CD4-positive, alpha-beta memory T cell (primary cell): ENCODE data around the gene RAB1A. TPM values are rescaled to one million over a fixed set of nuclear protein-coding genes. Genes with fewer than 3 reads are reported as not detected.

Experiments
- CTCF ChIA-PET: fragments of 350-600 bp; sonication (Branson Sonifier 250); formaldehyde crosslinking; loops from one replicate; lab custom pipeline; 2021; ENCODE audit warnings: inconsistent platforms; ENCODE audit not compliant: partially characterized antibody; lab: Charles Lee
- POLR2A ChIA-PET: fragments of 350-600 bp; sonication (Branson Sonifier 250); formaldehyde crosslinking; loops from one replicate; lab custom pipeline; 2021; ENCODE audit not compliant: partially characterized antibody; lab: Charles Lee
- DNase-seq, 5 donors: peaks; one replicate each; pipeline versions ENCODE4 v3.0.0 to v3.0.0-alpha.2; 2020 to 2022; ENCODE audit warnings: mixed read lengths in 1 of 5
- H3K27ac ChIP-seq: one replicate; pipeline ENCODE4 v1.7.0; 2013; ENCODE audit warnings: low read depth, low read length
- H3K27me3 ChIP-seq: 2 replicates; pipeline ENCODE4 v1.7.0; 2013; ENCODE audit warnings: mild to moderate bottlenecking, low read length, moderate library complexity; ENCODE audit not compliant: insufficient read depth
- H3K36me3 ChIP-seq: 2 replicates; pipeline ENCODE4 v1.7.0; 2013; ENCODE audit warnings: mild to moderate bottlenecking, low read length, moderate library complexity; ENCODE audit not compliant: insufficient read depth
- H3K4me1 ChIP-seq: 2 replicates; pipeline ENCODE4 v1.7.0; 2013; ENCODE audit warnings: mild to moderate bottlenecking, low read length, moderate library complexity; ENCODE audit not compliant: insufficient read depth
- H3K4me3 ChIP-seq, 2 donors: one replicate each; pipeline ENCODE4 v1.7.0; 2013; ENCODE audit warnings: low read length in 2 of 2, mild to moderate bottlenecking in 1 of 2
- H3K9me3 ChIP-seq, 2 donors: one replicate each; pipeline ENCODE4 v1.7.0; 2013; ENCODE audit warnings: low read length in 2 of 2, control low read depth in 1 of 2; ENCODE audit not compliant: control insufficient read depth in 1 of 2
- H3K27ac Mint-ChIP-seq, 7 donors: one replicate each; pipeline ENCODE4 v1.8.0; 2020 to 2021; ENCODE audit warnings: mixed read lengths in 7 of 7, mild to moderate bottlenecking in 6 of 7, inconsistent platforms in 3 of 7, moderate library complexity in 3 of 7
- H3K27me3 Mint-ChIP-seq, 2 donors: one replicate each; pipeline ENCODE4 v1.8.0; 2020 to 2021; ENCODE audit warnings: mixed read lengths in 2 of 2
- H3K36me3 Mint-ChIP-seq, 2 donors: one replicate each; pipeline ENCODE4 v1.8.0; 2020 to 2021; ENCODE audit warnings: mixed read lengths in 2 of 2, inconsistent platforms in 1 of 2, mild to moderate bottlenecking in 1 of 2
- H3K4me1 Mint-ChIP-seq, 4 donors: one replicate each; pipeline ENCODE4 v1.8.0; 2020 to 2021; ENCODE audit warnings: mixed read lengths in 4 of 4, mild to moderate bottlenecking in 1 of 4
- H3K4me3 Mint-ChIP-seq, 8 donors: one replicate each; pipeline ENCODE4 v1.8.0; 2020 to 2021; ENCODE audit warnings: mixed read lengths in 8 of 8, mild to moderate bottlenecking in 7 of 8, moderate library complexity in 6 of 8, inconsistent platforms in 3 of 8
- H3K9me3 Mint-ChIP-seq, 8 donors: one replicate each; pipeline ENCODE4 v1.8.0; 2020 to 2021; ENCODE audit warnings: mixed read lengths in 8 of 8, mild to moderate bottlenecking in 5 of 8, inconsistent platforms in 3 of 8, moderate library complexity in 1 of 8
- intact Hi-C: fragments of 100-400 bp; cut with micrococcal nuclease; formaldehyde crosslinking; loops from one replicate; pipeline ENCODE4 v1.15.1; 2023
- polyA plus RNA-seq, 2 donors: library from polyadenylated mRNA; unstranded; fragments of 300-500 nt; fragmentation: Illumina TruSeq; gene quantifications; one replicate each; pipeline ENCODE4 v1.2.3, GENCODE V29; 2021
- total RNA-seq, 2 experiments: library from RNA; stranded (reverse); gene quantifications; one replicate each; pipeline ENCODE4 v1.2.3, GENCODE V29; 2021

Gene RAB1A
- total and polyA plus RNA-seq, 4 experiments from 2014 or later: 53.2 to 81.6 (median 55.9) TPM

DNA sequence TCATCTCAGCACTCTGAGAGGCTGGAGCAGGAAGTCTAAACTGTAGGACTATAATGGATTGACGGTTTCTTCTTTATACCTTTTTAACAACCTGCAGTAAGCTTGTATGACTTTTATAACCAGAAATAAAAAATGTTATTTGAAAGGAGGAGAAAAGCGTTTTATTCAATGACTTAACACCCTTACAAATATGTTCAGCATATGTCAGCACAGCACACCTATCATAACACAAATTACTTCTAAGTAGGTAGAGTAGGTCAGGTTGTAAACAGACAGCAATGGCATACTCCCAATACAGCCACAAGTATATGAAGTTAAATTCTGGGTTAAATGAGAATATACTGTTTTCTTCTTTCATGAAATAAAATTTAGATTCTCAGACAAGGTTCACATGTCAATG, 16.1 kb downstream of the RAB1A start:
- Histone ChIP-seq H3K4me1 (peaks cover 54% of the 10 kb centered on the region), H3K27ac (no peak overlapping the region), H3K27me3 (no peaks in the 10 kb centered on the region), H3K9me3 (no peaks in the 10 kb centered on the region), H3K36me3 (no peaks in the 10 kb centered on the region), H3K4me3 (no peak overlapping the region)
- Mint-ChIP-seq H3K4me3 (peak overlapping the region in 2 of 8 donors; percentile 6 to 44), H3K36me3 (peaks cover 9 to 26% of the 10 kb centered on the region in 2 donors), H3K27me3 (no peaks in the 10 kb centered on the region), H3K27ac (peak overlapping the region in 1 of 7 donors; percentile 41), H3K9me3 (no peaks in the 10 kb centered on the region), H3K4me1 (peaks cover 35 to 84% (median 61%) of the 10 kb centered on the region in 4 donors)
- intact Hi-C loops: no loop called here
- CTCF ChIA-PET: interaction anchor here (0.9 kb wide), 1 partner anchor 16 kb away, joined by 3 read pairs; the partner anchor contains the start of gene RAB1A
- POLR2A ChIA-PET: interaction anchor here (3.1 kb wide), 1 partner anchor 16 kb away, joined by 16 read pairs; the partner anchor contains the start of gene RAB1A
- DNase-seq: no peak

DNA sequence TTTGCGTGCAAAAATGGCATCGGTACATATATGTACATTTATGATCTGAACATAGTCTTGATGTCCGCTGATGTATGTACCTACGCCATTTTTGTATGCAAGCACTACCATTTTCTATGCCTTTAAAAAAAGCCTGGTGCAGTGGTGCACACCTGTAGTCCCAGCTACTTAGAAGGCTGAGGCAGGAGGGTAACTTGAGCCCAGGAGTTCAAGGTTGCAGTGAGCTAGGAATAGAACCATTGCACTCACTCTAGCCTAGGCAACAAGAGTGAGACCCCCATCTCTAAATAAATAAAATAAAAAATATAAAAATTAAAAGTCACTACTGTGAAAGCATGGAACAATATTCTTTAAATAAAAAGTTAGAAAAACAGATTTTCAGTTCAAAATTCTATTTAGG, 16.7 kb downstream of the RAB1A start:
- Histone ChIP-seq H3K27ac (no peak overlapping the region), H3K4me1 (peaks cover 53% of the 10 kb centered on the region), H3K9me3 (no peaks in the 10 kb centered on the region), H3K4me3 (no peak overlapping the region), H3K36me3 (no peaks in the 10 kb centered on the region), H3K27me3 (no peaks in the 10 kb centered on the region)
- DNase-seq: no peak
- ChIA-PET CTCF (no interaction called here), POLR2A (interaction anchor here (3.1 kb wide), 1 partner anchor 16 kb away, joined by 16 read pairs; the partner anchor contains the start of gene RAB1A)
- Mint-ChIP-seq H3K4me3 (peak overlapping the region in 1 of 8 donors; percentile 15), H3K36me3 (peaks cover 9 to 27% of the 10 kb centered on the region in 2 donors), H3K9me3 (no peaks in the 10 kb centered on the region), H3K27ac (peak overlapping the region in 1 of 7 donors; percentile 57), H3K4me1 (peaks cover 36 to 84% (median 59%) of the 10 kb centered on the region in 4 donors), H3K27me3 (no peaks in the 10 kb centered on the region)
- intact Hi-C loops: no loop called here

DNA sequence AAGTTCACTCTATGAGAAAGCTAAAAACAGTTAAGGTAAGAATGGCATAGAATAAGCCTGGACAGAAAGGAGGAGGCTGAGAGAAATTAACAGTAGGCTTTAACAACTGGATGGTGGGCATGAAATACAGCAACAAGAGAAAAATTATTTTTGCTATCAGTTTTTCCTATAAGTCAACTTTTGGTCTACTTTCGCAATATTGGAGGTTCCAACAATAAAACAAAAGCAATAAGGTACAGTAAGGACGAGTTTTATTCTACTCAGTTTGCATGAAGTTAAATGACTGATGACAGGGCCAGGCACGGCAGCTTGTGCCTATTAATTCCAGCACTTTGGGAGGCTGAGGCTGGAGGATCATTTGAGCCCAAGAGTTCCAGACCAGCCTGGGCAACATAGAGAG, 17.3 kb downstream of the RAB1A start:
- H3K4me1 Mint-ChIP-seq: peaks cover 33 to 81% (median 56%) of the 10 kb centered on the region in 4 donors
- H3K27me3 Mint-ChIP-seq: no peaks in the 10 kb centered on the region
- Histone ChIP-seq H3K27ac (no peak overlapping the region), H3K4me3 (no peak overlapping the region), H3K36me3 (no peaks in the 10 kb centered on the region), H3K4me1 (peaks cover 53% of the 10 kb centered on the region), H3K27me3 (no peaks in the 10 kb centered on the region), H3K9me3 (no peaks in the 10 kb centered on the region)
- H3K27ac Mint-ChIP-seq: peak overlapping the region in 2 of 7 donors; percentile 35 to 53
- H3K4me3 Mint-ChIP-seq: peak overlapping the region in 1 of 8 donors; percentile 17
- peaks cover 9 to 27% of the 10 kb centered on the region in 2 donors for H3K36me3 Mint-ChIP-seq
- POLR2A ChIA-PET: interaction anchor here (1.0 kb wide), 1 partner anchor 10 kb away, joined by 3 read pairs; no protein-coding TSS in a partner anchor
- CTCF ChIA-PET: no interaction called here
- H3K9me3 Mint-ChIP-seq: no peaks in the 10 kb centered on the region
- no peak for DNase-seq
- intact Hi-C loops: no loop called here

DNA sequence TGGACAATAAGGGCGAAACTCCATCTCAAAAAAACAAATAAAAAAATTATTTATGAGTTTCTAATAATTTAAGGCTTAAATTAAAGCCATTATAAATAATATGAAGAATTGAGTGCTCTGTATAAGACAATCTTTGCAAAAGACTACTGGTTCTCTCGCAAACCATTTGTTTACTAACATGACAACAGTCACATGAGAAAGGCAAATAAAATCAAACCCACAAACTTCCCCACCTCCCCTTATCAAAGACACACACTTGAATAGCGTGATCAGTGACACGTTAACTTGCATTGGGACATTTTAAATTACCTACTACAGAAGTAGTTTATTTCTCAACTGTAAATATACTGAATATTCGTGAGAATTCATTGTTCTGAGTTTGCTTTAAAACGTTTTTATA, 21.1 kb downstream of the RAB1A start:
- ChIA-PET CTCF (interaction anchor here (1.0 to 1.3 kb wide), 2 partner anchors 8 to 21 kb away, joined by 3 to 4 read pairs; partner anchors contain the start of gene RAB1A), POLR2A (no interaction called here)
- H3K9me3 Mint-ChIP-seq: no peaks in the 10 kb centered on the region
- intact Hi-C loops: no loop called here
- H3K4me3 Mint-ChIP-seq: peak overlapping the region in 2 of 8 donors; percentile 3 to 34
- H3K27me3 Mint-ChIP-seq: no peaks in the 10 kb centered on the region
- Histone ChIP-seq H3K27ac (no peak overlapping the region), H3K4me3 (no peak overlapping the region), H3K27me3 (no peaks in the 10 kb centered on the region), H3K9me3 (no peaks in the 10 kb centered on the region), H3K4me1 (peaks cover 39% of the 10 kb centered on the region), H3K36me3 (peaks cover 4% of the 10 kb centered on the region)
- no peak for DNase-seq
- H3K27ac Mint-ChIP-seq: peak overlapping the region in 1 of 7 donors; percentile 22
- H3K4me1 Mint-ChIP-seq: peaks cover 24 to 60% (median 44%) of the 10 kb centered on the region in 4 donors
- H3K36me3 Mint-ChIP-seq: peaks cover 11 to 30% of the 10 kb centered on the region in 2 donors

DNA sequence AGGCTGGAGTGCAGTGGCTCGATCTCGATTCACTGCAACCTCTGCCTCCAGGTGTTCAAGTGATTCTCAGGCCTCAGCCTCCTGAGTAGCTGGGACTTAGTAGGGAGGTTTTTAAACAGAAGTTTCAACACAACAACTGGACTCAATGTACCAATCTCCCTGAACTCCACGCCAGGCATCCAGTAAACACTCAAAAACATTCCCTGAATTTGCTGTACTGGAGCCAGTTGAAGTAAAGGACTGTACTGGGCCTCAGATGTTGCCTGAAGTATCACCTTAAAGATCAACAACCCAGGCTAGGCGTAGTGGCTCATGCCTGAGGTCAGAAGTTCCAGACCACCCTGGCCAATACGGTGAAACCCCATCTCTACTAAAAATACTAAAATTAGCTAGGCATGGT, 22.4 kb downstream of the RAB1A start:
- ChIA-PET POLR2A (no interaction called here), CTCF (no interaction called here)
- intact Hi-C loops: no loop called here

DNA sequence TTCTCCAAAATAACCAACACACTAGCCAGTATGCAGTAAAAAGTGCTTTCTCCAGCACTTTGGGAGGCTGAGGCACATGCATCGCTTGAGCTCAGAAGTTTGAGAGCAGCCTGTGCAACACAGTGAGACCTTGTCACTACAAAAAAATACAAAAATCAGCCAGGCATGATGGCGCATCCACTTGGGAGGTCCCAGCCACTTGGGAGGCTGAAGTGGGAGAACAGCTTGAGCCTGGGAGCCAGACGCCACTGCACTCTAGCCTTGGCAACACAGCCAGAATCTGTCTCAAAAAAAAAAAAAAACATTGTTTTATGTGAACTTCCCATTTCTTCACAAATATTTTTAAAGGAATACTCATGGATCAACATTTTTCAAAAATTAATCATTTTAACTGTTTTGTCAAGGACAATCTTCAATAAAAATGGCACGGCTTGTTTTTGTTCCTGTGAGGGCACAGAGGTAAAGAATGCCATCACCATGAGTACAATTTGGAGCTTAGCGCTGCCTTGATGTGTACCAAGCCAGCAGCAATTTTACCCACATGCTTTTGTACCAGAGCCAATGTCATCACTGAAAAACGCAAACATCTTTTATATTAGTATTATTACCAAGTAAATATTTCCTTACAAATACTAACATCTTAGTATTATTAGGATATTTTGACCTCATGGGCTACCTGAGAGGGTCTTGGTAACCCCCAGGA, 26.7 kb downstream of the RAB1A start:
- peaks cover 11% of the 10 kb centered on the region for H3K4me1 ChIP-seq
- Mint-ChIP-seq H3K4me1 (peaks cover 11 to 30% (median 23%) of the 10 kb centered on the region in 4 donors), H3K36me3 (peaks cover 16 to 46% of the 10 kb centered on the region in 2 donors), H3K4me3 (no peak overlapping the region), H3K9me3 (no peaks in the 10 kb centered on the region), H3K27me3 (no peaks in the 10 kb centered on the region), H3K27ac (no peak overlapping the region)
- no peaks in the 10 kb centered on the region for H3K27me3 ChIP-seq
- H3K27ac ChIP-seq: no peak overlapping the region
- no peak overlapping the region for H3K4me3 ChIP-seq
- POLR2A ChIA-PET: no interaction called here
- no peaks in the 10 kb centered on the region for H3K9me3 ChIP-seq
- CTCF ChIA-PET: interaction anchor here (0.6 to 1.0 kb wide), 2 partner anchors 16 to 326 kb away, joined by 3 read pairs; no protein-coding TSS in a partner anchor
- intact Hi-C loops: no loop called here
- H3K36me3 ChIP-seq: peaks cover 24% of the 10 kb centered on the region
- no peak for DNase-seq

More for the DNA sequence above, 22.4 kb downstream of the RAB1A start:
- Mint-ChIP-seq H3K36me3 (peaks cover 11 to 31% of the 10 kb centered on the region in 2 donors), H3K27me3 (no peaks in the 10 kb centered on the region), H3K9me3 (no peaks in the 10 kb centered on the region), H3K4me1 (peaks cover 19 to 50% (median 37%) of the 10 kb centered on the region in 4 donors), H3K4me3 (no peak overlapping the region), H3K27ac (peak overlapping the region in 3 of 7 donors; percentile 24 to 50 (median 36))
- Histone ChIP-seq H3K36me3 (peaks cover 12% of the 10 kb centered on the region), H3K27me3 (no peaks in the 10 kb centered on the region), H3K27ac (no peak overlapping the region), H3K4me3 (no peak overlapping the region), H3K4me1 (peaks cover 28% of the 10 kb centered on the region), H3K9me3 (no peaks in the 10 kb centered on the region)
- no peak for DNase-seq

DNA sequence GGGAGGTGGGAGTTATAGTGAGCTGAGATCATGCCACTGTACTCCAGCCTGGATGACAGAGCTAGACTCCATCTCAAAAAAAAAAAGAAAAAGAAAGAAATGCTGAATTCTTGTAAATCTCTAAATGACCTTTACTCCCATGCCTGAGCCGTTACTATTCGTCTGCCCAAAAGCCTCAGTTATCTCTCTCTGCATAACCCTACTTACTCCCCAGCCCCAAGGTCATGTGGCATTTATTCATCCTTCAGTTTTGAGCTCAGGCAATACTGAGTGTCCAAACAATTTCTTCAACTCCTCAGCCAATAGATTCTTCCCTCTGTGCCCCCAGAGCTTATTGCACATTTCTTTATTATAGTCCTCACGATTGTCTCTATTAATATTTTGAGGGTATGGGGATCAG, 28.8 kb downstream of the RAB1A start:
- peaks cover 11 to 31% (median 23%) of the 10 kb centered on the region in 4 donors for H3K4me1 Mint-ChIP-seq
- intact Hi-C loops: no loop called here
- ChIA-PET CTCF (interaction anchor here (0.8 kb wide), 1 partner anchor 8 kb away, joined by 3 read pairs; no protein-coding TSS in a partner anchor), POLR2A (no interaction called here)
- H3K4me1 ChIP-seq: no peaks in the 10 kb centered on the region
- no peaks in the 10 kb centered on the region for H3K9me3 Mint-ChIP-seq
- peaks cover 22 to 58% of the 10 kb centered on the region in 2 donors for H3K36me3 Mint-ChIP-seq
- no peak overlapping the region for H3K4me3 Mint-ChIP-seq
- no peak overlapping the region for H3K4me3 ChIP-seq
- no peak overlapping the region for H3K27ac ChIP-seq
- no peaks in the 10 kb centered on the region for H3K27me3 Mint-ChIP-seq
- no peaks in the 10 kb centered on the region for H3K9me3 ChIP-seq
- no peaks in the 10 kb centered on the region for H3K27me3 ChIP-seq
- H3K27ac Mint-ChIP-seq: peak overlapping the region in 1 of 7 donors; percentile 8
- H3K36me3 ChIP-seq: peaks cover 39% of the 10 kb centered on the region
- no peak for DNase-seq
